HCT116 (cell line): Measurements from ENCODE around the gene LRFN4. TPM values are rescaled to one million over a fixed set of nuclear protein-coding genes. Genes with fewer than 3 reads are reported as not detected.

Experiments used
- ATAC-seq: fragments of 200-7000 bp; cut with Tn5 transposase; 2 replicates; pipeline ENCODE4 v1.9.1; 2020; ENCODE audit warnings: mild to moderate bottlenecking, moderate library complexity
- BruUV-seq: library from RNA; stranded (reverse); fragments of 400-500 nt; replicated peaks from 2 replicates; lab custom pipeline; 2021; lab: Mats Ljungman, UMichigan
- CTCF ChIA-PET: fragments of 300-600 bp; sonication (Branson Sonifier 250); formaldehyde crosslinking; loops from one replicate; lab custom pipeline; 2021; ENCODE audit warnings: antibody characterized with exemption; lab: Charles Lee
- POLR2A ChIA-PET: fragments of 300-600, 350-600 bp; sonication (Branson Sonifier 250); formaldehyde crosslinking; loops from one replicate; lab custom pipeline; 2021; ENCODE audit warnings: antibody characterized with exemption; lab: Charles Lee
- RAD21 ChIA-PET, 2 experiments: fragments of 300-600 bp; sonication (Branson Sonifier 250); formaldehyde crosslinking; loops; one replicate each; lab custom pipeline; 2023; ENCODE audit warnings: low total read pairs in 2 of 2; ENCODE audit not compliant: uncharacterized antibody in 2 of 2, unreplicated experiment in 2 of 2, low non-redundant PET in 1 of 2; lab: Charles Lee
- DNase-seq: peaks from one replicate; pipeline ENCODE4 v3.0.0-alpha.2; 2010; ENCODE audit warnings: low read depth, low spot score
- H2AFZ ChIP-seq: fragments of 200-600 bp; shearing (Covaris generic), sonication (generic); 2 replicates; pipeline ENCODE4 v1.6.1; 2017; ENCODE audit warnings: low read depth, mixed run types, mixed read lengths, antibody characterized with exemption, low read length; ENCODE audit not compliant: poor library complexity, severe bottlenecking
- H3K27ac ChIP-seq: 2 replicates; pipeline ENCODE4 v1.5.1; 2012; ENCODE audit warnings: low read depth, low read length
- H3K27me3 ChIP-seq: fragments of 200-600 bp; sonication (generic); 2 replicates; pipeline ENCODE4 v1.6.1; 2016; ENCODE audit warnings: mixed run types, low read length, mixed read lengths; ENCODE audit not compliant: insufficient read depth
- H3K36me3 ChIP-seq, 2 experiments: fragments of 200-500 bp in 1 of 2; fragments of 200-600 bp in 1 of 2; sonication (Bioruptor generic) in 1 of 2; sonication (generic) in 1 of 2; 2 replicates each; pipeline versions ENCODE4 v1.5.1 to v1.6.1; 2014 to 2016; ENCODE audit warnings: low read length in 2 of 2, inconsistent platforms in 1 of 2, mixed read lengths in 1 of 2, mixed run types in 1 of 2; ENCODE audit not compliant: insufficient read depth in 2 of 2, control insufficient read depth in 1 of 2
- H3K4me1 ChIP-seq, 2 experiments: fragments of 200-600 bp in 1 of 2; sonication (generic) in 1 of 2; 2 replicates each; pipeline versions ENCODE4 v1.5.1 to v1.6.1; 2012 to 2017; ENCODE audit warnings: low read length in 2 of 2, inconsistent platforms in 1 of 2, mild to moderate bottlenecking in 1 of 2, mixed read lengths in 1 of 2, mixed run types in 1 of 2, moderate library complexity in 1 of 2; ENCODE audit not compliant: insufficient read depth in 2 of 2, control insufficient read depth in 1 of 2
- H3K4me2 ChIP-seq: fragments of 200-600 bp; sonication (generic); 2 replicates; pipeline ENCODE4 v1.6.1; 2017; ENCODE audit warnings: mixed run types, low read length, mixed read lengths
- H3K4me3 ChIP-seq, 2 experiments: fragments of 200-600 bp in 1 of 2; sonication (generic) in 1 of 2; replicated peaks in 1 of 2; 2 replicates each; pipeline ENCODE4 v1.5.1; 2011 to 2016; ENCODE audit warnings: low read length in 2 of 2, control low read depth in 1 of 2, low read depth in 1 of 2, mild to moderate bottlenecking in 1 of 2, mixed read lengths in 1 of 2, mixed run types in 1 of 2
- H3K79me2 ChIP-seq: fragments of 200-600 bp; sonication (generic); 2 replicates; pipeline ENCODE4 v1.6.1; 2017; ENCODE audit warnings: mild to moderate bottlenecking, mixed run types, low read length, moderate library complexity, mixed read lengths; ENCODE audit not compliant: insufficient read depth
- H3K9ac ChIP-seq: fragments of 200-600 bp; sonication (generic); 2 replicates; pipeline ENCODE4 v1.6.1; 2016; ENCODE audit warnings: low read length, mixed read lengths
- H3K9me2 ChIP-seq: fragments of 200-600 bp; sonication (generic), shearing (Covaris generic); 2 replicates; pipeline ENCODE4 v1.6.1; 2017; ENCODE audit warnings: mixed run types, mild to moderate bottlenecking, moderate library complexity; ENCODE audit not compliant: insufficient read depth
- H3K9me3 ChIP-seq, 2 experiments: fragments of 200-500 bp in 1 of 2; fragments of 200-600 bp in 1 of 2; sonication (Bioruptor generic) in 1 of 2; sonication (generic) in 1 of 2; 2 replicates each; pipeline ENCODE4 v1.6.1; 2014 to 2017; ENCODE audit warnings: low read length in 2 of 2, mixed read lengths in 2 of 2, inconsistent platforms in 1 of 2, low read depth in 1 of 2, mild to moderate bottlenecking in 1 of 2, mixed run types in 1 of 2, moderate library complexity in 1 of 2; ENCODE audit not compliant: control insufficient read depth in 1 of 2, insufficient read depth in 1 of 2
- H4K20me1 ChIP-seq: fragments of 200-600 bp; sonication (generic), shearing (Covaris generic); 2 replicates; pipeline ENCODE4 v1.6.1; 2017; ENCODE audit warnings: mixed run types, mild to moderate bottlenecking, moderate library complexity; ENCODE audit not compliant: insufficient read depth
- CBX3 ChIP-seq: IDR thresholded peaks from 2 replicates; pipeline ENCODE4 v1.6.1; 2012; ENCODE audit warnings: low read depth
- CEBPB ChIP-seq: IDR thresholded peaks from 2 replicates; pipeline ENCODE4 v1.6.1; 2012; ENCODE audit warnings: low read depth
- ELF1 ChIP-seq: IDR thresholded peaks from 2 replicates; pipeline ENCODE4 v1.6.1; 2012; ENCODE audit warnings: low read depth, borderline replicate concordance
- EZH2 ChIP-seq: fragments of 200-600 bp; sonication (generic); IDR thresholded peaks from 2 replicates; pipeline ENCODE4 v1.6.1; 2017; ENCODE audit warnings: antibody characterized with exemption, mixed run types
- EZH2phosphoT487 ChIP-seq: fragments of 200-600 bp; IDR thresholded peaks from 2 replicates; pipeline ENCODE4 v1.6.1; 2018; ENCODE audit warnings: antibody characterized with exemption, borderline replicate concordance
- RAD21 ChIP-seq: IDR thresholded peaks from 2 replicates; pipeline ENCODE4 v1.6.1; 2012; ENCODE audit warnings: low read depth, mild to moderate bottlenecking
- REST ChIP-seq: IDR thresholded peaks from 2 replicates; pipeline ENCODE4 v1.6.1; 2012; ENCODE audit warnings: low read depth
- SIN3A ChIP-seq: IDR thresholded peaks from 2 replicates; pipeline ENCODE4 v1.6.1; 2012; ENCODE audit warnings: low read depth
- SP1 ChIP-seq: IDR thresholded peaks from 2 replicates; pipeline ENCODE4 v1.6.1; 2012; ENCODE audit warnings: low read depth
- SRF ChIP-seq: IDR thresholded peaks from 2 replicates; pipeline ENCODE4 v1.6.1; 2012; ENCODE audit warnings: low read depth
- TCF7L2 ChIP-seq: IDR thresholded peaks from 2 replicates; pipeline ENCODE4 v1.7.0; 2011; ENCODE audit warnings: borderline replicate concordance, inconsistent platforms; ENCODE audit not compliant: insufficient read depth, insufficient read length; ENCODE audit errors: extremely low read depth
- ZFX ChIP-seq: fragments of 450-650 bp; IDR thresholded peaks from 2 replicates; pipeline ENCODE4 v1.6.1; 2017
- intact Hi-C: fragments of 100-400 bp; cut with micrococcal nuclease; formaldehyde crosslinking; loops from 2 replicates; pipeline ENCODE4 v1.10.0; 2022
- total RNA-seq: library from RNA; stranded (reverse); gene quantifications from one replicate; pipeline ENCODE4 v1.2.1, GENCODE V29; 2021; ENCODE audit not compliant: unreplicated experiment
- TF ChIP-seq, protein P1 (sequence below): IDR thresholded peaks from 2 replicates; pipeline ENCODE4 v1.6.1; 2011; ENCODE audit warnings: mild to moderate bottlenecking, low read length, moderate library complexity; ENCODE audit not compliant: insufficient replicate concordance; ENCODE audit errors: extremely low read depth
- TF ChIP-seq, protein P2 (sequence below), 3 experiments: fragments of 200-600 bp in 1 of 3; sonication (generic) in 1 of 3; IDR thresholded peaks in 2 of 3; conservative IDR thresholded peaks in 1 of 3; 2 replicates each; pipeline ENCODE4 v1.5.1; 2012 to 2017; ENCODE audit warnings: low read depth in 2 of 3, low read length in 2 of 3, antibody characterized with exemption in 1 of 3, borderline replicate concordance in 1 of 3, control low read depth in 1 of 3, mild to moderate bottlenecking in 1 of 3, mixed read lengths in 1 of 3, mixed run types in 1 of 3, moderate library complexity in 1 of 3; ENCODE audit not compliant: insufficient read depth in 1 of 3
- TF ChIP-seq, protein P3 (sequence below): IDR thresholded peaks from 2 replicates; pipeline ENCODE4 v1.6.1; 2012

Gene LRFN4
- total RNA-seq, 1 experiment from 2014 or later = 55.4 TPM

GRCh38 chr11:66878474-66878873 lies 21.6 kb downstream of the LRFN4 start:
- Histone ChIP-seq H3K4me2 (no peak overlapping the region), H3K4me1 (peaks cover 35% of the 10 kb centered on the region in 2 experiments), H3K4me3 (no peak overlapping the region), H3K9me2 (no peaks in the 10 kb centered on the region), H3K79me2 (no peaks in the 10 kb centered on the region), H3K9me3 (no peaks in the 10 kb centered on the region), H4K20me1 (no peaks in the 10 kb centered on the region), H3K36me3 (no peaks in the 10 kb centered on the region), H3K27me3 (no peaks in the 10 kb centered on the region), H3K9ac (no peak overlapping the region), H2AFZ (no peak overlapping the region), H3K27ac (no peak overlapping the region)
- intact Hi-C loops = no loop called here
- CTCF ChIA-PET = interaction anchor here (0.5 to 3.4 kb wide), 2 partner anchors 11 to 65 kb away, joined by 3 to 8 read pairs; no protein-coding TSS in a partner anchor
- TF ChIP-seq ELF1 (no peak), SIN3A (no peak), CEBPB (no peak), SP1 (no peak), CBX3 (no peak), ZFX (no peak), REST (no peak), TCF7L2 (no peak), EZH2phosphoT487 (no peak), RAD21 (no peak), SRF (no peak), EZH2 (no peak)
- TF ChIP-seq, protein P1, sequence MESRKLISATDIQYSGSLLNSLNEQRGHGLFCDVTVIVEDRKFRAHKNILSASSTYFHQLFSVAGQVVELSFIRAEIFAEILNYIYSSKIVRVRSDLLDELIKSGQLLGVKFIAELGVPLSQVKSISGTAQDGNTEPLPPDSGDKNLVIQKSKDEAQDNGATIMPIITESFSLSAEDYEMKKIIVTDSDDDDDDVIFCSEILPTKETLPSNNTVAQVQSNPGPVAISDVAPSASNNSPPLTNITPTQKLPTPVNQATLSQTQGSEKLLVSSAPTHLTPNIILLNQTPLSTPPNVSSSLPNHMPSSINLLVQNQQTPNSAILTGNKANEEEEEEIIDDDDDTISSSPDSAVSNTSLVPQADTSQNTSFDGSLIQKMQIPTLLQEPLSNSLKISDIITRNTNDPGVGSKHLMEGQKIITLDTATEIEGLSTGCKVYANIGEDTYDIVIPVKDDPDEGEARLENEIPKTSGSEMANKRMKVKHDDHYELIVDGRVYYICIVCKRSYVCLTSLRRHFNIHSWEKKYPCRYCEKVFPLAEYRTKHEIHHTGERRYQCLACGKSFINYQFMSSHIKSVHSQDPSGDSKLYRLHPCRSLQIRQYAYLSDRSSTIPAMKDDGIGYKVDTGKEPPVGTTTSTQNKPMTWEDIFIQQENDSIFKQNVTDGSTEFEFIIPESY = no peak
- TF ChIP-seq, protein P2, sequence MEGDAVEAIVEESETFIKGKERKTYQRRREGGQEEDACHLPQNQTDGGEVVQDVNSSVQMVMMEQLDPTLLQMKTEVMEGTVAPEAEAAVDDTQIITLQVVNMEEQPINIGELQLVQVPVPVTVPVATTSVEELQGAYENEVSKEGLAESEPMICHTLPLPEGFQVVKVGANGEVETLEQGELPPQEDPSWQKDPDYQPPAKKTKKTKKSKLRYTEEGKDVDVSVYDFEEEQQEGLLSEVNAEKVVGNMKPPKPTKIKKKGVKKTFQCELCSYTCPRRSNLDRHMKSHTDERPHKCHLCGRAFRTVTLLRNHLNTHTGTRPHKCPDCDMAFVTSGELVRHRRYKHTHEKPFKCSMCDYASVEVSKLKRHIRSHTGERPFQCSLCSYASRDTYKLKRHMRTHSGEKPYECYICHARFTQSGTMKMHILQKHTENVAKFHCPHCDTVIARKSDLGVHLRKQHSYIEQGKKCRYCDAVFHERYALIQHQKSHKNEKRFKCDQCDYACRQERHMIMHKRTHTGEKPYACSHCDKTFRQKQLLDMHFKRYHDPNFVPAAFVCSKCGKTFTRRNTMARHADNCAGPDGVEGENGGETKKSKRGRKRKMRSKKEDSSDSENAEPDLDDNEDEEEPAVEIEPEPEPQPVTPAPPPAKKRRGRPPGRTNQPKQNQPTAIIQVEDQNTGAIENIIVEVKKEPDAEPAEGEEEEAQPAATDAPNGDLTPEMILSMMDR (IDR thresholded peaks at IDR 0.05 in 2 of 3, conservative IDR thresholded peaks at IDR 0.05 in 1 of 3; ENCODE audit: borderline replicate concordance in 1 of 3, insufficient read depth in 1 of 3, low read depth in 2 of 3, low read length in 2 of 3) = no peak
- TF ChIP-seq, protein P3, sequence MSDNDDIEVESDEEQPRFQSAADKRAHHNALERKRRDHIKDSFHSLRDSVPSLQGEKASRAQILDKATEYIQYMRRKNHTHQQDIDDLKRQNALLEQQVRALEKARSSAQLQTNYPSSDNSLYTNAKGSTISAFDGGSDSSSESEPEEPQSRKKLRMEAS = no peak
- POLR2A ChIA-PET = no interaction called here
- DNase-seq (no peak), ATAC-seq (no peak)
- RAD21 ChIA-PET = no interaction called here
- BruUV-seq = no TSS peak
